Fibroblast of mammary gland (primary cell): ENCODE results near the gene UBAC1.
A peak's percentile ranks its signal among the peaks of the same experiment; 100 is the strongest.
"Not testable (repeated sequence)": the region's sequence is repeated elsewhere in the genome, so short reads cannot be mapped to it uniquely, and the experiment has no call there.

Experiments used
- DNase-seq: peaks from one replicate; pipeline ENCODE4 v3.0.0-alpha.2; 2010; ENCODE audit warnings: low read depth
- H3K4me3 ChIP-seq: 2 replicates; pipeline ENCODE4 v1.5.1; 2011; ENCODE audit warnings: low read depth, mild to moderate bottlenecking, low read length, moderate library complexity; ENCODE audit not compliant: control insufficient read depth
- CTCF ChIP-seq: conservative IDR thresholded peaks from 2 replicates; pipeline ENCODE4 v1.5.1; 2011; ENCODE audit warnings: low read depth, low read length, inconsistent platforms; ENCODE audit not compliant: control insufficient read depth, insufficient read depth

UBAC1 gene

GRCh38 chr9:135920256-135920930, 40.8 kb downstream of the UBAC1 start:
- TF ChIP-seq CTCF, result no peak
- no peak for DNase-seq
- H3K4me3 ChIP-seq, result no peak overlapping the region

GRCh38 chr9:135919318-135919890, 41.8 kb downstream of the UBAC1 start:
- no peak overlapping the region for H3K4me3 ChIP-seq
- TF ChIP-seq CTCF, result no peak
- DNase-seq, result no peak

GRCh38 chr9:135916227-135916626, 44.9 kb downstream of the UBAC1 start:
- not testable (repeated sequence) for DNase-seq, H3K4me3 ChIP-seq

GRCh38 chr9:135914921-135915320, 46.3 kb downstream of the UBAC1 start:
- TF ChIP-seq CTCF, result no peak
- no peak overlapping the region for H3K4me3 ChIP-seq
- peak; percentile 35 for DNase-seq

GRCh38 chr9:135911233-135911632, 49.9 kb downstream of the UBAC1 start:
- not testable (repeated sequence) for DNase-seq, H3K4me3 ChIP-seq

- H3K4me3 ChIP-seq, result no peak overlapping the region
- no peak for DNase-seq
- TF ChIP-seq CTCF, result no peak
Measured at GRCh38 chr9:135910757-135911156, 50.4 kb downstream of the UBAC1 start.

- H3K4me3 ChIP-seq, result no peak overlapping the region
- no peak for DNase-seq
- TF ChIP-seq CTCF, result no peak
Measured at GRCh38 chr9:135910216-135910615, 51.0 kb downstream of the UBAC1 start.

- no peak for DNase-seq
- H3K4me3 ChIP-seq, result no peak overlapping the region
- no peak for TF ChIP-seq CTCF
Measured at GRCh38 chr9:135909371-135909770, 51.8 kb downstream of the UBAC1 start.
